HEK293 (cell line): ENCODE results near the gene MAEA.

Source experiments
- KLF7 ChIP-seq: fragments of 450-650 bp; formaldehyde crosslinking; IDR thresholded peaks from 2 replicates; pipeline ENCODE4 v1.5.1; 2016; ENCODE audit warnings: missing biosample characterization, missing genetic modification characterization, borderline replicate concordance
- YY1 ChIP-seq: fragments of 450-650 bp; formaldehyde crosslinking; IDR thresholded peaks from 2 replicates; pipeline ENCODE4 v1.5.1; 2018; ENCODE audit warnings: missing biosample characterization, missing genetic modification characterization
- ZNF37A ChIP-seq: fragments of 450-650 bp; IDR thresholded peaks from 2 replicates; pipeline ENCODE4 v1.5.1; 2018; ENCODE audit warnings: missing biosample characterization, missing genetic modification characterization
- ZNF629 ChIP-seq: fragments of 450-650 bp; formaldehyde crosslinking; IDR thresholded peaks from 2 replicates; pipeline ENCODE4 v1.5.1; 2017; ENCODE audit warnings: missing biosample characterization, missing genetic modification characterization
- TF ChIP-seq, protein P1 (sequence below): fragments of 450-650 bp; formaldehyde crosslinking; IDR thresholded peaks from 2 replicates; pipeline ENCODE4 v1.5.1; 2016; ENCODE audit warnings: missing biosample characterization, missing genetic modification characterization
- TF ChIP-seq, protein P2 (sequence below): fragments of 450-650 bp; formaldehyde crosslinking; IDR thresholded peaks from 2 replicates; pipeline ENCODE4 v1.5.1; 2016; ENCODE audit warnings: missing biosample characterization, missing genetic modification characterization

DNA sequence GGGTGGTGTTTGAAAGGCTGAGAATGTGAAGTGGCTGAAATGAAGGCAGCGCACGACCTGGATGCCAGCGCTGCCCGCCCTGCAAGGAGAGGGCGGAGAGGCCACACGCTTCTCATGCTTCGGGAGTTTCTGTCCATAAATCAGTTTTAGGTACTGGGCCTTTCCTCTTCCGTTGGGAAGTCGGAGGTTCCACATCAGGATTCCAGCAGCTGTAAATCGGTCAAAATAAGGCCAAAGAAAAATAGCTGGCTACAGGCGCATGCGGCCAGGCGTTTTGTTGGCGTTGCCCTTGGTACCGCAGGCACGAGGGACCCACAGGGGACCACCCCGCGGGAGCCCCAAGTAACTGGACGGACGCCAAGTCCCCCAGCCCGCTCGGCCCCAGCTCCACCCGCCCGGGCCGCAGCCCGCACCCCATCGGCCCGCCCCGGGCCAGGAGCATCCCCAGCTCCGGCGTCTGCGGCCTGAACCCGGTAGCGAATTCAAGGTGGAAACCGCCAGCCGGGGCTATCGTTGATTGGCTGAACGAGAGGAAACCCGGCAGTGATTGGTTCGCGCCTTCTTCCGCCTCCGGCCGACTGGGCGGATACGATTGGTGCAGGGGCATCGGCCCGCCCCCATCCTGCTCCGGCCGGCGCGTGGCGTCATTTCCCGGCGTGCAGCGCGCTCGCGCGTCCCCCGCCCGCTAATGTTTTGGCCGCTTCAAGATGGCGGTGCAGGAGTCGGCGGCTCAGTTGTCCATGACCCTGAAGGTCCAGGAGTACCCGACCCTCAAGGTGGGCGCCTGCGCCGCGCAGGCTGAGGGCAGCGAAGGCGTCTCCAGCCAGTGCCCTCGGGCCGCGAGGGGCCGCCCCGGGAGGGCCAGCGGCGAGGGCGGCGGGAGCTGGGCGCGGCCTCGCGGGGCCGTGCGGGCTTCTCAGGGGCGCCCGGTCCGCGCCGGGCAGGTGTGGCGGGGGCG lies at the start of gene MAEA:
- TF ChIP-seq ZNF629 (tag by site-specific recombination) (no peak; the same call in 1 of the 2 replicates), YY1 (tag by site-specific recombination) (peak; percentile 71), KLF7 (no peak; the same call in 1 of the 2 replicates), ZNF37A (tag by site-specific recombination) (no peak)
- TF ChIP-seq, protein P1, sequence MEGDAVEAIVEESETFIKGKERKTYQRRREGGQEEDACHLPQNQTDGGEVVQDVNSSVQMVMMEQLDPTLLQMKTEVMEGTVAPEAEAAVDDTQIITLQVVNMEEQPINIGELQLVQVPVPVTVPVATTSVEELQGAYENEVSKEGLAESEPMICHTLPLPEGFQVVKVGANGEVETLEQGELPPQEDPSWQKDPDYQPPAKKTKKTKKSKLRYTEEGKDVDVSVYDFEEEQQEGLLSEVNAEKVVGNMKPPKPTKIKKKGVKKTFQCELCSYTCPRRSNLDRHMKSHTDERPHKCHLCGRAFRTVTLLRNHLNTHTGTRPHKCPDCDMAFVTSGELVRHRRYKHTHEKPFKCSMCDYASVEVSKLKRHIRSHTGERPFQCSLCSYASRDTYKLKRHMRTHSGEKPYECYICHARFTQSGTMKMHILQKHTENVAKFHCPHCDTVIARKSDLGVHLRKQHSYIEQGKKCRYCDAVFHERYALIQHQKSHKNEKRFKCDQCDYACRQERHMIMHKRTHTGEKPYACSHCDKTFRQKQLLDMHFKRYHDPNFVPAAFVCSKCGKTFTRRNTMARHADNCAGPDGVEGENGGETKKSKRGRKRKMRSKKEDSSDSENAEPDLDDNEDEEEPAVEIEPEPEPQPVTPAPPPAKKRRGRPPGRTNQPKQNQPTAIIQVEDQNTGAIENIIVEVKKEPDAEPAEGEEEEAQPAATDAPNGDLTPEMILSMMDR, result no peak
- TF ChIP-seq, protein P2, sequence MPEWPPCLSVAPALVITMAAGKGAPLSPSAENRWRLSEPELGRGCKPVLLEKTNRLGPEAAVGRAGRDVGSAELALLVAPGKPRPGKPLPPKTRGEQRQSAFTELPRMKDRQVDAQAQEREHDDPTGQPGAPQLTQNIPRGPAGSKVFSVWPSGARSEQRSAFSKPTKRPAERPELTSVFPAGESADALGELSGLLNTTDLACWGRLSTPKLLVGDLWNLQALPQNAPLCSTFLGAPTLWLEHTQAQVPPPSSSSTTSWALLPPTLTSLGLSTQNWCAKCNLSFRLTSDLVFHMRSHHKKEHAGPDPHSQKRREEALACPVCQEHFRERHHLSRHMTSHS (tag by site-specific recombination), result no peak
